NCI-H1417 (cell line): ENCODE measurements around the gene GART.

Source experiments
- DNase-seq, 3 experiments: peaks; one replicate each; lab custom pipeline; 2025; lab: John Stamatoyannopoulos, UW

GART gene

DNA sequence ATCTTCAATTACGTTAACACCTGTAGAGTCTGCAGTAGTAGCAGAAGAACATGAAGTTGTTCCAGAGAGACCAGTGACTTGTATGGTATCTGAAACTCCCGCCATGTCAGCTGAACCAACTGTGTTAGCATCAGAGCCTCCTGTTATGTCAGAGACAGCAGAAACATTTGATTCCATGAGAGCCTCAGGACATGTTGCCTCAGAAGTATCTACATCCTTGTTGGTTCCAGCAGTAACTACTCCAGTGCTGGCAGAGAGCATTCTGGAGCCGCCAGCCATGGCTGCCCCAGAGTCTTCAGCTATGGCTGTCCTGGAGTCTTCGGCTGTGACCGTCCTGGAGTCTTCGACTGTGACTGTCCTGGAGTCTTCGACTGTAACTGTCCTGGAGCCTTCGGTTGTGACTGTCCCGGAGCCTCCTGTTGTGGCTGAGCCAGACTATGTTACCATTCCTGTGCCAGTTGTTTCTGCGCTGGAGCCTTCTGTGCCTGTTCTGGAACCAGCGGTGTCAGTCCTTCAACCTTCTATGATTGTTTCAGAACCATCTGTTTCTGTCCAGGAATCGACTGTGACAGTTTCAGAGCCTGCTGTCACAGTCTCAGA is 11.2 kb upstream of the GART start:
- no peak for DNase-seq

- no peak for DNase-seq
Measured at GRCh38 chr21:33552093-33552998, 10.4 kb upstream of the GART start.

- DNase-seq = no peak
Measured at GRCh38 chr21:33551664-33552063, 9.7 kb upstream of the GART start.

DNA sequence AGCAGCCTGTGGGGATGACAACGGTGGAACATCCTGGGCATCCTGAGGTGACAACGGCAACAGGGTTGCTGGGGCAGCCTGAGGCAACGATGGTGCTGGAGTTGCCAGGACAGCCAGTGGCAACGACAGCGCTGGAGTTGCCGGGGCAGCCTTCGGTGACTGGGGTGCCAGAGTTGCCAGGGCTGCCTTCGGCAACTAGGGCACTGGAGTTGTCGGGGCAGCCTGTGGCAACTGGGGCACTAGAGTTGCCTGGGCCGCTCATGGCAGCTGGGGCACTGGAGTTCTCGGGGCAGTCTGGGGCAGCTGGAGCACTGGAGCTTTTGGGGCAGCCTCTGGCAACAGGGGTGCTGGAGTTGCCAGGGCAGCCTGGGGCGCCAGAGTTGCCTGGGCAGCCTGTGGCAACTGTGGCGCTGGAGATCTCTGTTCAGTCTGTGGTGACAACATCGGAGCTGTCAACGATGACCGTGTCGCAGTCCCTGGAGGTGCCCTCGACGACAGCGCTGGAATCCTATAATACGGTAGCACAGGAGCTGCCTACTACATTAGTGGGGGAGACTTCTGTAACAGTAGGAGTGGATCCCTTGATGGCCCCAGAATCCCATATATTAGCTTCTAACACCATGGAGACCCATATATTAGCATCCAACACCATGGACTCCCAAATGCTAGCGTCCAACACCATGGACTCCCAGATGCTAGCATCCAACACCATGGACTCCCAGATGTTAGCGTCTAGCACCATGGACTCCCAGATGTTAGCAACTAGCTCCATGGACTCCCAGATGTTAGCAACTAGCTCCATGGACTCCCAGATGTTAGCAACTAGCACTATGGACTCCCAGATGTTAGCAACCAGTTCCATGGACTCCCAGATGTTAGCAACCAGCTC is 9.1 kb upstream of the GART start:
- DNase-seq = no peak

GRCh38 chr21:33549848-33550771 is 8.2 kb upstream of the GART start:
- DNase-seq = no peak

- no peak for DNase-seq
Measured at GRCh38 chr21:33546086-33546485, 4.2 kb upstream of the GART start.

DNA sequence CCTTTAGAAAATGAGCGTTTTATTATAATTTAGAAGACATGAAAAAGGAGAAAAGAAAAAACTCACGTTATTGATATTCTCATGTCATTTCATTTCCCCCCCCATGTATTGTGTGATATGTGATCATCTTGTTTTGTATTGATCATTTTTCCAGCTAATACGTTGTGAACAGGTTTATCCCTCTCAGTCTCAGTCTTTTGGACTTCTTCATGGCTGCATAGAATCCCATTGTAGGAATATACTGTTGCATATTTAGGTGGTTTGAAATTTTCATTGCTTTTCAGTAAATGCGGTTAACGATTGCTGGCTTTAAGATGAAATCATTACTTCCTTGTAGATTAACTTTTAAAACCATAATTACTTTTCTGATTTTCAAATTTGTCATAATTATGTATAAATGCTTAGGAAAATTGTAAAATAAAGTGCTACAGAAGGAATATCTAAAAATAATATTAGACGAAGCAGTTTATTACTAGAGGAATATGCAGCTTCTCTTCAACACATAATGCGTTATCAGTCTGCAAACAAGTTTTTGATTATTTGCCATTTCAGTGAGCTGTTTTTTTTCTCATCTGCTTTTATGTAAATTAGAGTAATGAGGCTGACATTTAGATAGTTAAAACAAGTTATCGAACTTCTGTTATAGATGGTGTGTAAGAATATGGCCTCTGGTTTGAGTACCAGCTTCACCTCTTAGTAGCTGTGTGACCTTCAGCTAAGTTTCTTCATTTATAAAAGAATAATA is 2.7 kb upstream of the GART start:
- DNase-seq = no peak

- DNase-seq = no peak
Measured at GRCh38 chr21:33543505-33544129, 1.7 kb upstream of the GART start.

- DNase-seq = peak; percentile 99 to 100 (median 99)
Measured at GRCh38 chr21:33542640-33543504, 955 bp upstream of the GART start, which contains the start of gene SON. TSS of gene SON (plus strand) at chr21:33543038. CDS start at chr21:33543093, 55 bp downstream.

GRCh38 chr21:33541105-33541711 is 709 bp downstream of the GART start:
- DNase-seq = peak in 2 of 3 experiments; percentile 30 to 77

GRCh38 chr21:33540711-33541104 is 1.2 kb downstream of the GART start:
- no peak for DNase-seq

DNA sequence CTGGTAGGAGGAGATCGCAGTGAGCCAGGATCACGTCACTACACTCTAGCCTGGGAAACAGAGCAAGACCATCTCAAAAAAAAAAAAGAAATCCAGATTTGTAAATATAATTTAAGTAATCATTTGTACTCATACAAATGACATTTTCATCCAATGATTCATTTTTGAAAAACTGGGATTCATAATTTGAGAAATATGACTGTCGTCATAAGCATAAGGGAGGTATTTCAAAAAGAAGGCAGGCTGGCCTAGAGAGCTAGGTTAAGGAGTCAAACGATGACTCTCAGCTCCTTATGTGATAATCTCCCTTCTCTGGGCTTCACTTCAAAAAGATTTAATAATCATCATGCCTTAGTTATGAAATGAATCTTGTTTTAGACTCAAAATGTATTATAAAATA is 2.3 kb downstream of the GART start:
- DNase-seq = no peak

DNA sequence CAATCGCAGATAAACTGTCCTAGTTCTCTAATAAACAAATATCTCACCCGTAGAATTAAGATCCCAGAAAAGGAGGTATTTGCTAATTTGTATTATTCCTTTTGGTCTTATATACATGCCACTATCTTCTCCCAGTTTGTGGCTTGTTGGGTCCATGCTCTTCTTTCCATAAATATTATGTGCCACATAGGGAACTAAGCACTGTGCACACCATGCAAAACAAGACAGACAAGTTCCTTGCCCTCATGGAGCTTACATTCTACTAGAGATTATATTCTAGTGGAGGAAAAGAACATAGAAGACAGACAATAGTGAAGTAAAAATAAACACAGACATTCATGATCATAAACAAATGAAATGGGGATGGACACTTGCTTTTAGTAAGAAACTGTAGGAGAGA is 4.7 kb downstream of the GART start:
- no peak for DNase-seq

DNA sequence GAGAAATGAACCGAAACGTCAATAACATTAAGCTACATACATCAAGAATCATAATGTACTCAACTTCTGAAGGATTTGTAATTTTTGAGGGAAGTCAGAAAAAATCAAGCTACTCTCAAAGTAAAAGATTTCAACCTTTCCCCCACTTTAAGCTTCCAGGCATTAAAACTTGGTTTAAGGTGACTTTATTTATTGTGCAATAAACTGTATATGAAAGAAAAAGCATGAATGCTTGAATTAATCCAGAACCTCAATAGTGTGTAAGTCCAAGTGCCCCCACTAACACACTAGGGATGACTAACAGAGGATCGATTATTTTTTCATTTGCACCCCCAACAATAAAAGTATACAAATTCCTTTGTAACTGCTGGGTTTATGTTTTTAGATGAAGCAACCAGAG is 10.9 kb downstream of the GART start:
- no peak for DNase-seq

DNA sequence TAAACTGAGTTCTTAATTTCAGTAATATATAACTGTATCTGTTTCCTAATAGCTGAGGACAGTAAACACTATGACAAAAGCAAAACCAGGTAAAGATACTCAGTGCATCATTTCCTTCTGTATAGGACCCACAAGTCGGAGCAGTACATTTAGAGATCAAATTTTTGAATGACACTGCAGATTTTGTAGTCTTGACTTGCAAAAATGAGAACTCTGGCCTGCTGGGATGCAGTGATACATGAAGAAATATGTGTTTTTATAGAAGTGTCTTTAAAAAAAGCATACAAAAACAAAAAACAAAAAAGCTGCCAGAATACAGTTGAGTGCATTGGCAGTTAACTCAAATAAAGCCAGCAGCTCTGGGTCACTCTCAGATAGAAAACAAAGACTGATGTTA is 19.0 kb downstream of the GART start:
- DNase-seq = no peak

- no peak for DNase-seq
Measured at GRCh38 chr21:33522297-33522952, 19.5 kb downstream of the GART start.

GRCh38 chr21:33518899-33519298 is 23.0 kb downstream of the GART start:
- DNase-seq = no peak

- DNase-seq = no peak
Measured at GRCh38 chr21:33514229-33514628, 27.7 kb downstream of the GART start.
